ENCODE measurements around the gene PIGX.
A peak's percentile ranks its signal among the peaks of the same experiment; 100 is the strongest.

PIGX gene

DNA sequence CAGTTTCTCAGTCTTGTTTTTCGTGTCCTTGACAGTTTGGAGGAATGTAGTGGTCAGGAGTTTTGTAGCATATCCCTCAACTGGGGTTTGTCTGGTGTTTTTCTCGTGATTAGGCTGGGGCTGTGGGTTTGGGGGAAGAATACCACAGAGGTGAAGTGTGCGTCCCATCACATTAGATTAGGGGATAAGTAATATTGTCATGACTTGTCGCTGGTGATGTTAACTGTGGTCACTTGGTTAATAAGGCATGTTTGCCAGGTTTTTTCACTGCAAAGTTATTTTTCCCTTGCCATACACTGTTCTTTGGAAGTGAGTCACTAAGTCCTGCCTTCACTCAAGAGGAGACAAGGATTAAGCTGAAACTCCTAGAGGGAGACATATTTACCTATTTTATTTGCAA lies 66.6 kb downstream of the PIGX start:
- Histone ChIP-seq H3K4me3 (ENCODE audit: low read depth, low read length) (no peak overlapping the region), H3K36me3 (replicated peaks) (peaks cover 14% of the 10 kb centered on the region), H3K27me3 (replicated peaks) (no peaks in the 10 kb centered on the region), H3K27ac (peak overlapping the region; percentile 57)
- in situ Hi-C loops (cut with HindIII; ENCODE audit: low pct_ligation_motif_present, low sequenced_read_pairs): no loop called here
- DNase-seq: peak; percentile 77
- TF ChIP-seq, protein P1, sequence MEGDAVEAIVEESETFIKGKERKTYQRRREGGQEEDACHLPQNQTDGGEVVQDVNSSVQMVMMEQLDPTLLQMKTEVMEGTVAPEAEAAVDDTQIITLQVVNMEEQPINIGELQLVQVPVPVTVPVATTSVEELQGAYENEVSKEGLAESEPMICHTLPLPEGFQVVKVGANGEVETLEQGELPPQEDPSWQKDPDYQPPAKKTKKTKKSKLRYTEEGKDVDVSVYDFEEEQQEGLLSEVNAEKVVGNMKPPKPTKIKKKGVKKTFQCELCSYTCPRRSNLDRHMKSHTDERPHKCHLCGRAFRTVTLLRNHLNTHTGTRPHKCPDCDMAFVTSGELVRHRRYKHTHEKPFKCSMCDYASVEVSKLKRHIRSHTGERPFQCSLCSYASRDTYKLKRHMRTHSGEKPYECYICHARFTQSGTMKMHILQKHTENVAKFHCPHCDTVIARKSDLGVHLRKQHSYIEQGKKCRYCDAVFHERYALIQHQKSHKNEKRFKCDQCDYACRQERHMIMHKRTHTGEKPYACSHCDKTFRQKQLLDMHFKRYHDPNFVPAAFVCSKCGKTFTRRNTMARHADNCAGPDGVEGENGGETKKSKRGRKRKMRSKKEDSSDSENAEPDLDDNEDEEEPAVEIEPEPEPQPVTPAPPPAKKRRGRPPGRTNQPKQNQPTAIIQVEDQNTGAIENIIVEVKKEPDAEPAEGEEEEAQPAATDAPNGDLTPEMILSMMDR (IDR thresholded peaks at IDR 0.05; ENCODE audit: low read depth, low read length, missing control alignments): no peak

DNA sequence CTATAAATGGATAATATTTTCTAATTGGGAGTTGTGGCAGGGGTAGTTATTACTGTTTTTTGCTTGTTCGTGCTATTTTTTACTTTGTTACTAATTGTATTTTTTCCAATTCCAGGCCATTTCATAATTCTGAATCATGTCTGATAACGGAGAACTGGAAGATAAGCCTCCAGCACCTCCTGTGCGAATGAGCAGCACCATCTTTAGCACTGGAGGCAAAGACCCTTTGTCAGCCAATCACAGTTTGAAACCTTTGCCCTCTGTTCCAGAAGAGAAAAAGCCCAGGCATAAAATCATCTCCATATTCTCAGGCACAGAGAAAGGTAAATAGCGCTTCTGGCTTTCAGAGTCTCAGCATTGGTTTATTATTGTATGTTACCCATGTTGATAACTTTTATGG lies 70.3 kb downstream of the PIGX start:
- TF ChIP-seq, protein P1 (IDR thresholded peaks at IDR 0.05; ENCODE audit: low read depth, low read length, missing control alignments): no peak
- in situ Hi-C loops (cut with HindIII; ENCODE audit: low pct_ligation_motif_present, low sequenced_read_pairs): no loop called here
- Histone ChIP-seq H3K4me3 (ENCODE audit: low read depth, low read length) (no peak overlapping the region), H3K36me3 (replicated peaks) (peaks cover 18% of the 10 kb centered on the region), H3K27ac (no peak overlapping the region), H3K27me3 (replicated peaks) (no peaks in the 10 kb centered on the region)
- no peak for DNase-seq

All from brain microvascular endothelial cell (primary cell).